Panc1 (cell line): ENCODE results near the gene ZCCHC14. TPM values are rescaled to one million over a fixed set of nuclear protein-coding genes. Genes with fewer than 3 reads are reported as not detected.

Experiments used
- ATAC-seq: fragments of 200-7000 bp; cut with Tn5 transposase; 2 replicates; pipeline ENCODE4 v1.9.1; 2020; ENCODE audit warnings: mild to moderate bottlenecking, moderate library complexity
- BruUV-seq: library from RNA; stranded (reverse); fragments of 400-500 nt; replicated peaks from 2 replicates; lab custom pipeline; 2021; lab: Mats Ljungman, UMichigan
- CTCF ChIA-PET: fragments of 300-600 bp; sonication (Branson Sonifier 250); formaldehyde crosslinking; loops from one replicate; lab custom pipeline; 2022; ENCODE audit warnings: antibody characterized with exemption; lab: Charles Lee
- POLR2A ChIA-PET: fragments of 300-600 bp; sonication (Branson Sonifier 250); formaldehyde crosslinking; loops from one replicate; lab custom pipeline; 2022; ENCODE audit warnings: antibody characterized with exemption; lab: Charles Lee
- DNase-seq: peaks from one replicate; pipeline ENCODE4 v3.0.0-alpha.2; 2010; ENCODE audit warnings: low read depth, low spot score
- H3K27ac ChIP-seq: 2 replicates; pipeline ENCODE4 v1.5.1; 2011; ENCODE audit warnings: mild to moderate bottlenecking, low read length, inconsistent platforms
- H3K27me3 ChIP-seq: fragments of 200-500 bp; sonication (Bioruptor generic); 2 replicates; pipeline ENCODE4 v1.6.0; 2014; ENCODE audit warnings: low read length, inconsistent platforms; ENCODE audit not compliant: control insufficient read depth, insufficient read depth
- H3K36me3 ChIP-seq: fragments of 200-500 bp; sonication (Bioruptor generic); 2 replicates; pipeline ENCODE4 v1.5.1; 2014; ENCODE audit warnings: inconsistent platforms, mild to moderate bottlenecking, low read length, moderate library complexity; ENCODE audit not compliant: control insufficient read depth, insufficient read depth
- H3K4me1 ChIP-seq: 2 replicates; pipeline ENCODE4 v1.5.1; 2011; ENCODE audit warnings: inconsistent platforms, mild to moderate bottlenecking, low read length, moderate library complexity; ENCODE audit not compliant: control insufficient read depth, insufficient read depth
- H3K4me3 ChIP-seq, 2 experiments: 2 replicates each; pipeline ENCODE4 v1.5.1; 2011 to 2012; ENCODE audit warnings: low read depth in 2 of 2, low read length in 2 of 2, mild to moderate bottlenecking in 2 of 2, inconsistent platforms in 1 of 2, moderate library complexity in 1 of 2
- H3K9me3 ChIP-seq: fragments of 200-500 bp; sonication (Bioruptor generic); 2 replicates; pipeline ENCODE4 v1.5.1; 2014; ENCODE audit warnings: low read depth, mild to moderate bottlenecking, inconsistent platforms, low read length, moderate library complexity; ENCODE audit not compliant: control insufficient read depth, insufficient read depth
- CTCF ChIP-seq: fragments of 450-650 bp; IDR thresholded peaks from 2 replicates; pipeline ENCODE4 v1.5.1; 2017; ENCODE audit warnings: mild to moderate bottlenecking
- POLR2AphosphoS5 ChIP-seq: IDR thresholded peaks from 2 replicates; pipeline ENCODE4 v1.6.1; 2012; ENCODE audit warnings: mild to moderate bottlenecking, low read depth, low read length, moderate library complexity
- REST ChIP-seq, 2 experiments: IDR thresholded peaks; 2 replicates each; pipeline ENCODE4 v1.6.1; 2011 to 2012; ENCODE audit warnings: low read depth in 2 of 2, control low read depth in 1 of 2, low read length in 1 of 2, mild to moderate bottlenecking in 1 of 2, moderate library complexity in 1 of 2; ENCODE audit not compliant: insufficient read depth in 1 of 2
- SIN3A ChIP-seq: IDR thresholded peaks from 2 replicates; pipeline ENCODE4 v1.6.1; 2012; ENCODE audit warnings: low read depth, mild to moderate bottlenecking, low read length, moderate library complexity, borderline replicate concordance; ENCODE audit not compliant: insufficient read depth
- TCF7L2 ChIP-seq: IDR thresholded peaks from 2 replicates; pipeline ENCODE4 v1.6.1; 2011; ENCODE audit warnings: mild to moderate bottlenecking, low read depth, low read length, inconsistent platforms
- in situ Hi-C: cut with HindIII; loops from 2 replicates; pipeline ENCODE4 v1.10.0; 2016; ENCODE audit warnings: low sequenced_read_pairs, low pct_unique_long_range_greater_than_20kb
- intact Hi-C: fragments of 100-400 bp; cut with micrococcal nuclease; formaldehyde crosslinking; loops from one replicate; pipeline ENCODE4 v1.10.0; 2022; ENCODE audit not compliant: unreplicated experiment
- total RNA-seq: library from RNA; stranded (reverse); gene quantifications from one replicate; pipeline ENCODE4 v1.2.1, GENCODE V29; 2021; ENCODE audit not compliant: unreplicated experiment

ZCCHC14 gene
- total RNA-seq, 1 experiment from 2014 or later, result 35.0 TPM

- BruUV-seq, result no TSS peak
Measured at GRCh38 chr16:87463722-87464690, 28.8 kb downstream of the ZCCHC14 start.

More at GRCh38 chr16:87463722-87464690, 28.8 kb downstream of the ZCCHC14 start:
- CTCF ChIA-PET, result interaction anchor here (0.6 kb wide), 1 partner anchor 903 kb away, joined by 3 read pairs; no protein-coding TSS in a partner anchor
- H3K27ac ChIP-seq, result peak overlapping the region; percentile 82
- in situ Hi-C loops (no loop called here), intact Hi-C loops (no loop called here)
- POLR2A ChIA-PET, result no interaction called here
- DNase-seq (no peak), ATAC-seq (peak; percentile 29; the same call in 1 of the 2 replicates)
- H3K27me3 ChIP-seq, result no peaks in the 10 kb centered on the region
- H3K4me1 ChIP-seq, result peaks cover 35% of the 10 kb centered on the region
- no peaks in the 10 kb centered on the region; the same call in 1 of the 2 replicates for H3K36me3 ChIP-seq
- TF ChIP-seq REST (IDR thresholded peaks at IDR 0.05; ENCODE audit: insufficient read depth in 1 of 2, low read depth in 2 of 2, low read length in 1 of 2) (no peak), CTCF (no peak), TCF7L2 (no peak), SIN3A (no peak), POLR2AphosphoS5 (no peak)
- no peaks in the 10 kb centered on the region for H3K9me3 ChIP-seq
- peak overlapping the region in 1 of 2 experiments; percentile 24; a peak in 2 of 4 replicates for H3K4me3 ChIP-seq
